ENCODE data around the gene ACO2. TPM values are rescaled to one million over a fixed set of nuclear protein-coding genes. Genes with fewer than 3 reads are reported as not detected.

ACO2 gene
- total and polyA plus RNA-seq, 2 of the 8 experiments (the other 6 are each of a cell fraction or from before 2014, with no cell fraction given), result 52.8 to 75.4 TPM

DNA sequence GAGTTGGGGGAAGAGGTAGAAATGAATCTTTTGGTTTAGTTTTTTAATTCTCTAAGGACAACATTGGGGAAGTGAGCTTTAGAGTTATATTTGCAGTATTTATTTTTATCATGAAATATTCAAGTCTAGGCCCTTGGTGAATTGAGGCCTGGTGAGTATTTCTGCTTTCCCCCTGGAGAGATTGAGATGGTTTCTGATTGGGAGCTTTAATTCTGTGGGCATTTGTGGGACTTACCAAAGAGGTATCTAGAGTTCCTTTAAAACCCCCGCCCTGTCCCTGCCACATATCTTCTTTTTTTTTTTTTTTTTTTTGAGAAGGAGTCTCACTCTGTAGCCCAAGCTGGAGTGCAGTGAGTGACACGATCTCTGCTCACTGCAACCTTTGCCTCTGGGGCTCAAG is 9.6 kb downstream of the ACO2 start (continued):
- TF ChIP-seq, protein P1, sequence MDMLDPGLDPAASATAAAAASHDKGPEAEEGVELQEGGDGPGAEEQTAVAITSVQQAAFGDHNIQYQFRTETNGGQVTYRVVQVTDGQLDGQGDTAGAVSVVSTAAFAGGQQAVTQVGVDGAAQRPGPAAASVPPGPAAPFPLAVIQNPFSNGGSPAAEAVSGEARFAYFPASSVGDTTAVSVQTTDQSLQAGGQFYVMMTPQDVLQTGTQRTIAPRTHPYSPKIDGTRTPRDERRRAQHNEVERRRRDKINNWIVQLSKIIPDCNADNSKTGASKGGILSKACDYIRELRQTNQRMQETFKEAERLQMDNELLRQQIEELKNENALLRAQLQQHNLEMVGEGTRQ (IDR thresholded peaks at IDR 0.05; ENCODE audit: low read length), result no peak
- no peak for TF ChIP-seq CTBP2 (IDR thresholded peaks at IDR 0.05; ENCODE audit: borderline replicate concordance, insufficient read depth, insufficient read length, low read length)
- no peak for TF ChIP-seq SP4 (IDR thresholded peaks at IDR 0.05; ENCODE audit: low read length)
- TF ChIP-seq TAF1 (IDR thresholded peaks at IDR 0.05; ENCODE audit: low read depth, low read length), result no peak
- no peak for TF ChIP-seq KDM4A (IDR thresholded peaks at IDR 0.05; ENCODE audit: low read depth, low read length, severe bottlenecking)

All from H1 (cell line).